GM19324 (cell line): Measurements from ENCODE around the gene ABCG2.

Source experiments
- ATAC-seq: cut with Tn5 transposase; IDR thresholded peaks from one replicate; pipeline ENCODE4 v1.9.1; 2021; ENCODE audit warnings: mild to moderate bottlenecking, moderate library complexity; ENCODE audit not compliant: unreplicated experiment, low FRiP score

The ABCG2 gene

DNA sequence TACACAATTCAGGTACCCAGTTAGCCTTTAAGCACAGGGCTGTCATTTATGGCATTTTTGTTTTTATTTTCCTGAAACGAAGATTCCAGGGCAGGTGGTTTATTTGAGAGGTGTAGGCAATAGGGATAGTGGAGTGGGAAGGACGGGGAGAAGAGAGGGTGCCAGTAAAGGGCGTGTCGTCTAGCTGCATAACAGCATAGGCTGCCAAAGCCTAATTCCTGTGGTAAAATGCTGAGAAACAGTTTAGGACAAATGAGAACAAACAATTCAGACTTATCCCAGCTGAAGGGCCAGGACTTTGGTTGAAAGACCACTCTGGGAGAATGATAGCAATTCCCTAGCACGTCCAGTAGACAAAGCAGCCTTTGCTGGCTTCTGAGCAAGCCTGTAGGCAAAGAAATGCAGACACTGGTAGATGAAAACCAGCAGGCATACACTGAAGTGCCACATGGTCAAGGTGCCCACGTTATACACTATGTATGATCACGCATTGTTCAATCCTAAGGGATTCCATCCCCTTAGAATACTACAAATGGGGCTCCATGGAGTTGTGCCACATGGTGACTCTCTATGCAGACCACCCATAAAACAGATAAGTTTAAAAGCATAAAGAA lies 80.4 kb downstream of the ABCG2 start:
- no peak for ATAC-seq

DNA sequence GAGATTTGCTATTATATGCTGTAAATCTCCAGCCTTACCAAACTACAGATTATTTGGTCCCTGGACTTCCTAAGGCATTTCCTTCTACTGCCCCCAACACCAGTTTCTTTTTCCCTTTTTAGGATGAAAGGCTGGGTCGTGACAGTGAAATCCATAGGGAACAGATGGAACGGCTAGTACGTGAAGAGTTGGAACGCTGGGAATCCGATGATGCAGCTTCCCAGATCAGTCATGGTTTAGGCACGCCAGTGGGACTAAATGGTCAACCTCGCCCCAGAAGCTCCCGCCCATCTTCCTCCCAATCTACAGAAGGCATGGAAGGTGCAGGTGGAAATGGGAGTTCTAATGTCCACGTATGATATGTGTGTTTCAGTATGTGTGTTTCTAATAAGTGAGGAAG lies 83.1 kb downstream of the ABCG2 start:
- ATAC-seq = no peak

DNA sequence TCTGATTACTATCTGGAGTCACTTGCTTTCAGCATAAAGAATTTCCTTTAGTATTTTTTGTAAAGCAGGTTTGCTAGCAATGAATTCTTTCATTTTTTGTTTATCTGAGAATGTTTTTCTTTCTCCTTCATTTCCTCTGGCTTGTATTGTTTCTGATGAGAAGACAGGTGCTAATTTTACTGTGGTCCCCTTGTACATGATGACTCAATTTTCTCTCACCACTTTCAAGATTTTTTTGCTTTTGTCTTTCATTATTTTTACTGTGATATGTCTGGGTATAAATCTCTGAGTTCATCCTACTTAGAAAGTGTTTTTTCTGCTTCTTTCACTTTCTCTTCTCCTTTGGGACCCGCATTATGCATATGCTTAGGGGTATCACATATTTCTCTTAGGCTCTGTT lies 88.4 kb downstream of the ABCG2 start:
- ATAC-seq = no peak

DNA sequence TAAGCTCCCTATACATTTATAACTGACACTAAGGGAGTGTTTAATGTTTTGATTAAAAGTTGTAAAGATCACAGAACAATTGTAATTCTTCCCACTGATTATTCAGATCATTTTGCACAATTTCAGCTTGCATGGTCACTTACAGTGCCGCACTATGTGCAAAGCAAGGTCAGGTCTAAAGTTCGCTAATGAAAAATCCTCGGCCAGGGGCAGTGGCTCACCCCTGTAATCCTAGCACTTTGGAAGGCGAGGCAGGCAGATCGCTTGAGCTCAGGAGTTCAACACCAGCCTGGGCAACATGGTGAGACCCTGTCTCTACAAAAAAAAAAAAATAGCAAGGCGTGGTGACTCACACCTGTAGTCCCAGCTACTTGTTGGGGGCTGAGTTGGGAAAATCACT lies 94.0 kb downstream of the ABCG2 start:
- ATAC-seq = no peak

DNA sequence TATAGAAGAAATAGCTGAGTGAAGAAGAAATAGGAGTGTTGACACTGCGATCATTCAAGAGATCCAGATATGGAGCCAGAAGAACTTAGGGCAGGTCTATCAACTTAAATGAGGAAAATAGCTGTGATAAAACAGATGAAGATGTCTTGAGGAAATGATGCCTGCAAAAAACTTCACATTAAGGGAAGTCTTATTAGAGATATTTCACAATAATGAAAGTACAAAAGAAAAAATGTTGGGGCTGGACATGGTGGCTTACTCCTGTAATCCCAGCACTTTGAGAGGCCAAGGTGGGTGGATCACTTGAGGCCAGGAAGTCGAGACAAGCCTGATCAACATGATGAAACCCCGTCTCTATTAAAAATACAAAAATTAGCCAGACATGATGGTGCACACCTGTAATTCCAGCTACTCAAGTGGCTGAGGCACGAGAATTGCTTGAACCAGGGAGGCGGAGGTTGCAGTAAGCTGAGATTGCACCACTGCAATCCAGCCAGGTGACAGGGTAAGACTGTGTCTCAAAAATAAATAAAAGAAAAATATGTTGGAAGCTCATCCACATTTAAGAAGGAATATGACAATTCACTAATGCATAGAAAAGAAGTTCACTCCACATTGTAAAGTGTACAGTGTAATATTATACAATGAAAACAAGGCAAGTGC lies 94.7 kb downstream of the ABCG2 start:
- no peak for ATAC-seq

DNA sequence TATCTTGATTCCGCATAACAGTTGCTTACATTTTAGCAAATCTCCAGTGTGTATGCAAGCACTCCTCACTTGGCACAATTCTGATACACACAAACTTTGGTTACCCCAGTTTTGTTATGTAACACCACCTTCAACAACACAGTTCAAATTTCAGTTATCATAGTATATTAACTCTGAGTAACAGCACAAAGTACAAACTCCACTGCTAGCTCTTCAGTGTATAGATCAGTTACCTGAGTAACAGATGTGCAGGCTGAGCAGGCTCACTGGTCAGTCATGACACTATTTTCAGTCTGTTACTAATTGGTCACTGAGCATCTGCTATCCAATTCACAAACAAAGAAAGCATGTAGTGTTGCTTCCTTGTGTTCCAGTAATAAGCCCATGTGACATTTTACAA lies 95.6 kb downstream of the ABCG2 start:
- no peak for ATAC-seq

DNA sequence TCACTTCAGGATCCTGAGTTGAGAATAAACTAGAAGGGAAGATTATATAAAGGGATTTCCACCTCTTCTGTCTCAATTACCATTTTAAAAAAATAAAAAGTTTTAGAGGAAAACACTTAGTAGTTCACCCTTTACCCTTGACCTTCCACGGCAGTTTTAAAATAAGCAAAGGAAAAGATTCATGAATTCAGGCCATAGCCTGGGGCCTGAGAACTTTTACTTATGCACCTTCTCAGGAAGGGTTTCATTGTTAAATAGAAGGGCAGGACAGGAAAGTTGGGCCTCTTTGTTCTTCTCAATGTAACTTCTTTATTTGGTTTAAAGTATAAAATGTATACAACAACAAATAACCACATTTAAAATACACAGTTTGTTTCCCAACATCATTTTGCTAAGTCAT lies 96.1 kb downstream of the ABCG2 start:
- ATAC-seq = no peak

DNA sequence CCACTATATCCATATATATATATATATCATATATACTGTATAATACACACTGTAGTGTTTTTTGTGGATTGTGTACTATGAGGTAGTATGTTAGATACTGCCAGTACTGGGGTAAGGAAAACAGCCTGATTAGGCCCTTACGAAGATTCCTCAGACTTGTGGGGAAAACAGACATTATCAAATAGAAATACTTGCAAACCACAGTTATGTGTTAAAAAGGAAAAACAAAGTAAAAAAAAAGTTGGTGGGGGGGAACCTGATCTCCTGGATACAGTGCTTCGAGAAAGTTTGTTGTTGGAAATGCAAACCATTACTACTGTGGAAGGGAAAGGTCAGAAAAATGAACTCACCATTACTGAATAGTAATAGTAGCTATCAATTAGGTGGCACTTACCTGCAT lies 98.0 kb downstream of the ABCG2 start:
- no peak for ATAC-seq

DNA sequence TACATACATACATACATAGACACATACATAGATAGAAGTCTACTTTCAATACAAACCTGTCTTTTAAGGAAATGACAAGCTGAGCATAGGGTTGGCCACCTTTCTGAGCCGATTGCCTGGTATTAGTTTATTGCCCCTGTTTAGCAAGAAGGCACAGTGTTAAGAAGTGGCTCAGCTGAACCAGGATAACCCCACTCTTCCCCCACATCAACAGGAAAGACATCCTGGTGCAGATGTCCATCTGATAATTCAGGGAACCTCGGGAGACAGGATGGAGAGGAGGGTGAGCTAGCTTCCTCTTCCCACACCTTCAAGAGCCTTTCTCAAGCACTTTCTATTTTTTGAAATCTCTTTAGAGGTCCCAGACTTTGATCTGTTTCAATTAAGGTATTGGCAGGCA lies 98.7 kb downstream of the ABCG2 start:
- ATAC-seq = no peak

DNA sequence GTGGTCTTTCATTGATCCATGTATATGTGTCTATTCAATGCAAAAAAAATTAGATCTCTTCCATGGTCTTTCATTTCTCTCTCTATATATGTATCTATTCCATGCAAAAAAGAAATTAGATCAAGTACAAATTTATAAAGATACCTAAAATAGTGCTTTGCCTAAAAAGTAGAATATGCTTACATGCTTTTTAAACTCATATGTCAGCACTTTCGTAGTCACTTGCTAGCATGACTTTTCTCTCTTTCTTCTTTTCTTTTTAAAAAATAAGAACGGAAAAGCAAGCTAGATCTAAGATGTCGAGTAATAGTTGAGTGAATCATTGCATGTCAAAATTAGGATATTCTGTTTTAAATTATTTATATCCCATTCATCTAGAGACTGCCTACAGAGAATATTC lies 100.1 kb downstream of the ABCG2 start:
- ATAC-seq = no peak

DNA sequence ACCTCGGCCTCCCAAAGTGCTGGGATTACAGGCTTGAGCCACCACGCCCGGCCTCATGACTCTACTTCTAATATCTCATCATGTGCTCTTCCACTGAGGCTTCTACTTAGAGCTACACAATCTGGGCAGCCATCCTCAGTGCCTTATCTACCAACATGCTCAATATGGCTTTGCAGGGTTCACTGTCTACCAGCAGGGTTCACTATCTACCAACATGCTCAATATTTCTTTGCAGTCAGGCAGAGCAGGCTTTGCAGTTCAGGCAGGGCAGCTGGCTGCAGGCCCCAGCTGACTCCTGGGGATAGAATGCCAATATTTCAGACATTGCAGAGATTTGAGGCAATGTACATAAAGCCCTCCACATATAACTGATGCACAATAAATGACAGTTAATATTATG lies 103.5 kb downstream of the ABCG2 start:
- ATAC-seq = no peak

DNA sequence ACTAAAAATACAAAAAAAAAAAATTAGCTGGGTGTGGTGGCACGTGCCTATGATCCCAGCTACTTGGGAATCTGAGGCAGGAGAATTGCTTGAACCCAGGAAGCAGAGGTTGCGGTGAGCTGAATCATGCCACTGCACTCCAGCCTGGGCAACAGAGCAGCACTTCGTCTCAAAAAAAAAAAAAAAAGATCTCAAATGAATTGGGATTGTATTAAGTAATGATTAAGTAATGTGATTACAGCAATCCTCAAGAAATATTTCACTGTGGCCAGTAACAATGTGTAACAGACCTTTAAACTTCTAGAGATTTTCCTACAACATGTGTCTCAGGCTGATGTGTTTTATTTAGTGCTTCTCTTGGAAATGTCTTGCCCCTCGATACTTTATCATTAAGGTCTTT lies 104.2 kb downstream of the ABCG2 start:
- no peak for ATAC-seq

DNA sequence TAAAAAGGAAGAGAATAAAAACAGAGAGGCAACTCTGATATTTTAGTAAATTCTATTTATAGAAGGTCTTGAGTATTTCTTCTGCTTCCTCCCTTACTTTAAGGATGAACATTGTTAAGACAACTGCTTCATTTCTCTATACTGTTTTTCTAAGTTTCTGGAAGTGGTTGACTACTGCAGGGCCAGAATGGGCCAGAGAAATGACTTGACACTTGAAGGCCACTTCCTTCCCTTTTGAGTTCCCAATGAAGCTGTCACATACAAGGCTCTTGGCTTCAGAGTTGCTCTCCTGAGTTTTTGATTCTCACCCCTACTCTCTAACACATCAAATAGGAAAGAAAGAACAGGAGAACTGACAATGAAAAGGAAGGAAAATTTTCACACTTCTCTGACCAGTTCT lies 113.4 kb downstream of the ABCG2 start:
- ATAC-seq = no peak

DNA sequence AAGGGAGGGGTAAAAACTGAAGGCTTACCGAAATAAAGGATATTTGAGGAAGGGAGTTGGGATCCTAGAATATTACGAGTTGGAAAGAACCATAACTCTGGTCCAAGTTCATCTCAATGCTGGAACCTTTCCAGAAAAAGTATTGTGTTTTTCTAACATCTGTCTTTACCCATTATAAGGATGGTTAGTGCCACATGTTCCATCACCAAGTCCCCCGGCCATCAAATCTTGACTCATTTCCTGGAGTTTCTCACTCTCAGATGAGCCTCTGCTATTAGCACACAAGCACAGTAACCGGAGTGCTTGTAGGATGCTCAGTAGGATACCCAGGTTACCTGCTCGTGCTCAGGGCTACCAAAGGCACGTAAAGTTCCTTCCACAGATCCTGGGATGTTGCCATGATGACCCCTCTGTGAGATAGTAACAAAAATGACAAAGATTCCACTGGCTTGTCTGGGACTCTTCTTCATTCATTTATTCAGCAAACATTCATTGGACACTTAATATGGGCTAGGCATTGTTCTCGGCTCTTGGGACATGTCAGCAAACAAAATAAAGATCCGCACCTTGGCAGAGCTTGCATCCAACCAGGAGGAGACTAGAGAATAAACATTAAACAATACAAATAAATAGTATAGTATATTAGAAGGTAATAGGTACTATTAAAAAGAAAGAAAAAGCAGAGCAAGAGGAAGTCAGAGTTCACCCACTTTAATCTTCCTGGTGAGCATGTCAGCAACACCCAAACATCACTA lies 114.7 kb downstream of the ABCG2 start:
- no peak for ATAC-seq

DNA sequence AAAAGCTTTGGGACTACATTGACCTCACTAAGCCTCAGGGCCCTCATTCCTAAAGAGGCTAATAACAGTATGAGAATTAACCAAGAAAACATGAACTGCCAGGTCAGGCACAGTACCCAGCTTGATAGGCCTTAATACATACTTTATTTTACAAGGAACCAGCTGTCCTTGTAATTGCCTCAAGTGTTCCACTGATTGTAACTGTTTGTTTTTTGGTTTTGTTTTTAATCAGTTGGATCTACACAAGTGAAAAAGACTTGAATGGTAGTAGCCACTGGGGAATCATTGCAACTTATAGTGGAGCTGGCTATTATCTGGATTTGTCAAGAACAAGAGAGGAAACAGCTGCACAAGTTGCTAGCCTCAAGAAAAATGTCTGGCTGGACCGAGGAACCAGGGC lies 115.4 kb downstream of the ABCG2 start:
- ATAC-seq = no peak

DNA sequence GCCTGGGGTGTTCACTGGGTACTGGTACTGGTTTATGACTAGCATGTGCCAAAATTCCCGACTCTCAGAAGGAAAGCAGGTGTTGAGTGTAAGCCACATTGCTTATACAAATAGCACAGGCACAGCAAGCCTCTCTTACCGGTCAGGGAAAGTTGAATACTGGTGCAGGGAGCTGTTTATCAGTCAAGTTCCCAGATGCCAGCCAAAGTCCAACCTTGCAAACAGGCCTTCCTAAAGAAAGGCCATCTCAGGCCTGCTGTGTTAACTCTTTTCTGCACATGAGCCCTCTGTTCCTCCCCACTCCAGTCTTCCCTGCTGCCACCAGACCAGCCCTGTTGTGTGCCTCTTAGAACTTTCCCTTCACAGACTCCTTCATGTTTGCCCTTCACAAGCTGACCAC lies 116.8 kb downstream of the ABCG2 start:
- no peak for ATAC-seq

DNA sequence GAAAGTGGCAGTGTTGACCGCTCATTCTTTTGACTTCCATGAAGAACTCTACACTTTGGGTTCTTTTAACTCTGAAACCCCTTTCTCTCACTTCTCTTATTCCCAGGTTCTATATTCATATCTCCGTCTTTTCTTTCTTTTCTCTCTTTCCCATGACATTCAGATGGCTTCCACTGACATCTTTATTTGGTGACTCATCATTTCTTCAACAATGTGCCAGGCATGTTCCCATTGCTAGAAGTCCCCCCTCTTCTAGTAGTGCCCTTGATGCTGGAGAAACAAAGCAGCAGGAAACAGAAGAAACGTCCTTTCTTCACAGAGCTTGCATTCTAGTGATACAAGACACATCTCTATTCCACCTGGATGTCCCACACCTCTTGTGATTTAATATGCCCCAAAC lies 117.7 kb downstream of the ABCG2 start:
- ATAC-seq = no peak
